Vagina (tissue), 2 donors: ENCODE data around the gene ARPC1B. TPM values are rescaled to one million over a fixed set of nuclear protein-coding genes. Genes with fewer than 3 reads are reported as not detected.
"Not testable (repeated sequence)": the region's sequence is repeated elsewhere in the genome, so short reads cannot be mapped to it uniquely, and the experiment has no call there.

Experiments used
- DNase-seq, 2 donors: peaks; one replicate each; pipeline ENCODE4 v3.0.0-alpha.2; 2017; ENCODE audit errors: extremely low spot score in 2 of 2
- H3K27ac ChIP-seq: fragments of 200-600 bp; sonication (generic); one replicate; pipeline ENCODE4 v1.5.1; 2019
- H3K27me3 ChIP-seq: fragments of 200-600 bp; sonication (generic); one replicate; pipeline ENCODE4 v1.5.1; 2019
- H3K36me3 ChIP-seq, 2 donors: fragments of 200-600 bp; sonication (generic); one replicate each; pipeline ENCODE4 v1.5.1; 2017 to 2019
- H3K4me1 ChIP-seq: fragments of 200-600 bp; sonication (generic); one replicate; pipeline ENCODE4 v1.5.1; 2019
- H3K4me3 ChIP-seq, 2 donors: fragments of 200-600 bp; sonication (generic); 1 replicate in 1 of 2; 2 replicates in 1 of 2; pipeline ENCODE4 v1.5.1; 2016 to 2019
- H3K9me3 ChIP-seq: fragments of 200-600 bp; sonication (generic); one replicate; pipeline ENCODE4 v1.5.1; 2019
- POLR2A ChIP-seq, 2 donors: fragments of 450-650 bp; IDR thresholded peaks; one replicate each; pipeline ENCODE4 v1.6.1; 2017; ENCODE audit warnings: antibody characterized with exemption in 2 of 2, mild to moderate bottlenecking in 2 of 2, moderate library complexity in 2 of 2
- POLR2AphosphoS5 ChIP-seq, 2 donors: sonication (generic); formaldehyde crosslinking; IDR thresholded peaks; one replicate each; pipeline ENCODE4 v1.9.0; 2017; ENCODE audit warnings: antibody characterized with exemption in 2 of 2, mild to moderate bottlenecking in 2 of 2, low read depth in 1 of 2; ENCODE audit not compliant: insufficient read depth in 1 of 2
- intact Hi-C: fragments of 100-400 bp; cut with DNase I; formaldehyde crosslinking; loops from one replicate; pipeline ENCODE4 v1.15.1; 2023
- total RNA-seq: library from RNA; depleted of rRNA; stranded (reverse); fragments of >200 nt; gene quantifications from one replicate; pipeline ENCODE4 v1.2.3, GENCODE V29; 2016
- TF ChIP-seq, protein P1 (sequence below), 3 experiments: fragments of 450-650 bp in 2 of 3; fragments of 200-600 bp in 1 of 3; sonication (generic) in 1 of 3; IDR thresholded peaks; one replicate each; pipeline ENCODE4 v1.5.1; 2017 to 2019; ENCODE audit warnings: antibody characterized with exemption in 3 of 3, mild to moderate bottlenecking in 2 of 3, moderate library complexity in 2 of 3

Gene ARPC1B
- total RNA-seq, 1 donor from 2014 or later = 114 TPM

DNA sequence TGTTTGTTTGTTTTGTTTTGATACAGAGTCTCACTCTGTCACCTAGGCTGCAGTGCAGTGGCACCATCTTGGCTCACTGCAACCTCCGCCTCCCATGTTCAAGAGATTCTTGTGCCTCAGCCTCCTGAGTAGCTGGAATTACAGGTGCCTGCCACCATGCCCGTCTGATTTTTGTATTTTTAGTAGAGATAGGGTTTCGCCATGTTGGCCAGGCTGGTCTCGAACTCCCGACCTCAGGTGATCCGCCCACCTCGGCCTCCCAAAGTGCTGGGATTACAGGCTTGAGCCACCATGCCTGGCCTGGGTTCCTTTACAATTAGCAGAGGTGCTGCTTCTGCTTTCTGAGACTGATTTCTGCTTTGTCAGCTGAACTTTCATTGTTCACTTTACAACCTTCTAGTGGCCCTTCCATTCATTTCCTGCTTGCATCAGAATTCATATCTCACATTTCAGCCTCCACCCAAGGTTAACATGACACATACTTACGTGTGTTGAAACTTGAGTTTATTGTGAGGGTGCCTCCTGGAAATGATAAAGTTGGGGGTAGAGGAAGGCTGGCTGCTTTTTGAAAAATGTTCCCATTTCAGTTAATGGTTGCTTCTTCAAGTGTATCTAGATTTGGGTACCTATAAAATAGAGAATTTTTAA is 44.1 kb upstream of the ARPC1B start:
- H3K27me3 ChIP-seq, intact Hi-C loops, H3K9me3 ChIP-seq, DNase-seq, H3K4me3 ChIP-seq: not testable (repeated sequence)
- H3K27ac ChIP-seq = peak overlapping the region; percentile 18
- H3K36me3 ChIP-seq = peaks cover 0 to 18% of the 10 kb centered on the region in 2 donors
- peaks cover 53% of the 10 kb centered on the region for H3K4me1 ChIP-seq
- peak in 1 of 2 donors; percentile 81 for TF ChIP-seq POLR2AphosphoS5 (IDR thresholded peaks at IDR 0.05; ENCODE audit: insufficient read depth in 1 of 2, low read depth in 1 of 2)

DNA sequence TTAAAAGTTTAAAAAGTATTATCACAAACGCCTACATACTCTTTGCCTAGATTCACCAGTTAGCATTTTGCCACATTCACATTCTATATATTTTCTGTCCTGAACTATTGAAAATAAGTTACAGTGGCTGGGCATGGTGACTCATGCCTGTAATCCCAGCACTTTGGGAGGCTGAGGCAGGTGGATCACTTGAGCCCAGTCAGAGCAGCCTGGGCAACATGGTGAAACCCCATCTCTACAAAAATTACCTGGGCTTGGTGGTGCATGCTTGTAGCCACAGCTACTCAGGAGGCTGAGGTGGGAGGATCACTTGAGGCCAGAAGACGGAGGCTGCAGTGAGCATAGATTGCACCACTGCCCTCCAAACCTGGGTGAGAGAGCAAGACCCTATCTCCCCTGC is 43.5 kb upstream of the ARPC1B start:
- intact Hi-C loops = no loop called here
- no peak for DNase-seq
- TF ChIP-seq, protein P1, sequence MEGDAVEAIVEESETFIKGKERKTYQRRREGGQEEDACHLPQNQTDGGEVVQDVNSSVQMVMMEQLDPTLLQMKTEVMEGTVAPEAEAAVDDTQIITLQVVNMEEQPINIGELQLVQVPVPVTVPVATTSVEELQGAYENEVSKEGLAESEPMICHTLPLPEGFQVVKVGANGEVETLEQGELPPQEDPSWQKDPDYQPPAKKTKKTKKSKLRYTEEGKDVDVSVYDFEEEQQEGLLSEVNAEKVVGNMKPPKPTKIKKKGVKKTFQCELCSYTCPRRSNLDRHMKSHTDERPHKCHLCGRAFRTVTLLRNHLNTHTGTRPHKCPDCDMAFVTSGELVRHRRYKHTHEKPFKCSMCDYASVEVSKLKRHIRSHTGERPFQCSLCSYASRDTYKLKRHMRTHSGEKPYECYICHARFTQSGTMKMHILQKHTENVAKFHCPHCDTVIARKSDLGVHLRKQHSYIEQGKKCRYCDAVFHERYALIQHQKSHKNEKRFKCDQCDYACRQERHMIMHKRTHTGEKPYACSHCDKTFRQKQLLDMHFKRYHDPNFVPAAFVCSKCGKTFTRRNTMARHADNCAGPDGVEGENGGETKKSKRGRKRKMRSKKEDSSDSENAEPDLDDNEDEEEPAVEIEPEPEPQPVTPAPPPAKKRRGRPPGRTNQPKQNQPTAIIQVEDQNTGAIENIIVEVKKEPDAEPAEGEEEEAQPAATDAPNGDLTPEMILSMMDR (IDR thresholded peaks at IDR 0.05) = no peak
- TF ChIP-seq POLR2AphosphoS5 (IDR thresholded peaks at IDR 0.05; ENCODE audit: insufficient read depth in 1 of 2, low read depth in 1 of 2) (no peak), POLR2A (IDR thresholded peaks at IDR 0.05) (no peak)
- H3K36me3 ChIP-seq = peaks cover 0 to 20% of the 10 kb centered on the region in 2 donors
- no peaks in the 10 kb centered on the region for H3K27me3 ChIP-seq
- H3K27ac ChIP-seq = peak overlapping the region; percentile 18
- no peak overlapping the region for H3K4me3 ChIP-seq
- no peaks in the 10 kb centered on the region for H3K9me3 ChIP-seq
- peaks cover 53% of the 10 kb centered on the region for H3K4me1 ChIP-seq

DNA sequence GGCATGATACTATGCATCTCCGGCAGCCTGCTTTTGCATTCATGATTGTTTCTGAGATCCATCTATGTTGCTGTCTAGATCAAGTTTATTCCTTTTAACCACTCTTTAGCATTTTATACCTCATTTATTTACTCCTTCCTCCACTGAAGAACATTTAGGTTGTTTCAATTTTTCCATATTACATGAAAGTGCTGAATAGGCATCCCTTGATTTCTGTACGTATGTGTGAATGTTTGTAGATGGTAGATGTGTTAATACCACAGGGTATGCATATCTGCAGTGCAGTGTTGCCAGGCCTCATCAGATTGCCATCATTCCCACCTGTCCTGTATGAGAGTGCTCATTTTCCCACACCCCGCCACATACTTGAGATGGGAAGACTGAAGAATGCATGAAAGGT is 34.9 kb upstream of the ARPC1B start:
- H3K27ac ChIP-seq = no peak overlapping the region
- H3K4me1 ChIP-seq = no peaks in the 10 kb centered on the region
- H3K36me3 ChIP-seq = peaks cover 0 to 79% of the 10 kb centered on the region in 2 donors
- no peak overlapping the region for H3K4me3 ChIP-seq
- H3K9me3 ChIP-seq = no peaks in the 10 kb centered on the region
- intact Hi-C loops = no loop called here
- no peaks in the 10 kb centered on the region for H3K27me3 ChIP-seq
- no peak for DNase-seq
- no peak for TF ChIP-seq POLR2A (IDR thresholded peaks at IDR 0.05)
- no peak for TF ChIP-seq POLR2AphosphoS5 (IDR thresholded peaks at IDR 0.05; ENCODE audit: insufficient read depth in 1 of 2, low read depth in 1 of 2)
- TF ChIP-seq, protein P1 (IDR thresholded peaks at IDR 0.05) = no peak

DNA sequence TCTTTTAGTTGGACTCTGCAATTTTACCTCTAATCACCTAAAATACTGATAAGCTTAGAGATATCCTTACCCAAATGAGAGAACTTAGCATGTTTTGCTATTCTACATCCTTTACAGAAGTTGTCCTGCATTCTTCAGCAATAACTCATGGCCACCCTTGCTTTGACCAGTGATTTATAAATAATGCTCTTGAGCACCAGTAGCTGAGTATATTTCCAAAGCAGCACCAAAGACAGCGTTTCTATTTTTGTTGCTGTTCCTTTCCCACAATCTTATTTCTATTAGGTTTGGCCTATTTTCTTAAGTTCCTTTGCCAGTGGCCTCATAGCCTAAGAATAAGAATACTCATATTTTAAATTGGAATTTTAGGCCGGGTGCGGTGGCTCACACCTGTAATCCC is 33.9 kb upstream of the ARPC1B start:
- peak overlapping the region; percentile 13 for H3K27ac ChIP-seq

DNA sequence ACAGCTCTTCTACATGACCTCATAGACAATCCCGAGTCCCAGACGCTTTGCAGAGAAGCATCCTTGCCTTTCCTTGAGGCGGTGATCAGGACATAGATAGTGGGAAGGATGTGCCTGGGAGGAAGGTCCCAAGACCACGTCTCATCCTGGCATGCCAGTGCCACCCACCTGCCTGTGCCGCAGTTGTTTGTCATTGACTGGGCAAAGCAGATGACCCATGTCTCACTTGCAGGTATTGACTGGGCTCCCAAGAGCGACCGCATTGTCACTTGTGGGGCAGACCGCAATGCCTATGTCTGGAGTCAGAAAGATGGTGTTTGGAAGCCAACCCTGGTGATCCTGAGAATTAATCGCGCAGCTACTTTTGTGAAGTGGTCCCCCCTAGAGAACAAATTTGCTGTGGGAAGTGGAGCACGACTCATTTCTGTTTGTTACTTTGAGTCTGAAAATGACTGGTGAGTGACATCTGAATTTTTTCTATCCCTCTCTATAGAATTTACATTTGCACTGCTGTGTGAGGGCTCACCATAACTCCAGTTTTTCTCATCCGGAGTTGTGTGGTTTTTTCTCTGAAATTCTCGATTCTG is 30.4 kb upstream of the ARPC1B start:
- no peaks in the 10 kb centered on the region for H3K9me3 ChIP-seq
- intact Hi-C loops = no loop called here
- TF ChIP-seq, protein P1 (IDR thresholded peaks at IDR 0.05) = no peak
- TF ChIP-seq POLR2A (IDR thresholded peaks at IDR 0.05) (no peak), POLR2AphosphoS5 (IDR thresholded peaks at IDR 0.05; ENCODE audit: insufficient read depth in 1 of 2, low read depth in 1 of 2) (no peak)
- no peaks in the 10 kb centered on the region for H3K4me1 ChIP-seq
- no peak overlapping the region for H3K4me3 ChIP-seq
- no peak for DNase-seq
- peaks cover 0 to 70% of the 10 kb centered on the region in 2 donors for H3K36me3 ChIP-seq
- H3K27me3 ChIP-seq = no peaks in the 10 kb centered on the region
- H3K27ac ChIP-seq = no peak overlapping the region

More for the DNA sequence above, 33.9 kb upstream of the ARPC1B start:
- intact Hi-C loops = no loop called here
- TF ChIP-seq, protein P1 (IDR thresholded peaks at IDR 0.05) = no peak
- TF ChIP-seq POLR2AphosphoS5 (IDR thresholded peaks at IDR 0.05; ENCODE audit: insufficient read depth in 1 of 2, low read depth in 1 of 2) = no peak
- TF ChIP-seq POLR2A (IDR thresholded peaks at IDR 0.05) = no peak
- Histone ChIP-seq H3K36me3 (peaks cover 0 to 77% of the 10 kb centered on the region in 2 donors), H3K27me3 (no peaks in the 10 kb centered on the region), H3K9me3 (no peaks in the 10 kb centered on the region), H3K4me1 (no peaks in the 10 kb centered on the region), H3K4me3 (no peak overlapping the region)
- no peak for DNase-seq

DNA sequence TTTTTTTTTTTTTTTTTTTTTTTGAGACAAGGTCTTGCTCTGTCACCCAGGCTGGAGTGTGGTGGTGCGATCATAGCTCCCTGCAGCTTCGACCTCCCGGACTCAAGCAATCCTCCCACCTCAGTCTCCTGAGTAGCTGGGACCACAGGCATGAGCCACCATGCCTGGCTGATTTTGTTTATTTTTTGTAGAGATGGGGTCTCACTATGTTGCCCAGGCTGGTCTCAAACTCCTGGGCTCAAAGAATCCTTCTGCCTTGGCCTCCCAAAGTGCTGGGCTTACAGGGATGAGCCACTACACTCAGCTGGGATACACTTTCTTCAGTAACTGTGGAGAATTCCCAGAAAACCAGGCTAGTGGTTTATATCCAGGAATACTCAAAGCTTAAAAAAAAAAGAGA is 23.9 kb upstream of the ARPC1B start:
- H3K4me3 ChIP-seq, DNase-seq, intact Hi-C loops, H3K27ac ChIP-seq, H3K27me3 ChIP-seq, H3K4me1 ChIP-seq, H3K9me3 ChIP-seq: not testable (repeated sequence)
- peaks cover 0 to 72% of the 10 kb centered on the region in 2 donors for H3K36me3 ChIP-seq
